Lower lobe of right lung (tissue), 2 donors: ENCODE measurements around the gene HELZ2. TPM values are rescaled to one million over a fixed set of nuclear protein-coding genes. Genes with fewer than 3 reads are reported as not detected.
A peak's percentile ranks its signal among the peaks of the same experiment; 100 is the strongest.
"Not testable (repeated sequence)": the region's sequence is repeated elsewhere in the genome, so short reads cannot be mapped to it uniquely, and the experiment has no call there.

Source experiments
- ATAC-seq, 2 donors: fragments of 200-7000 bp; cut with Tn5 transposase; one replicate each; pipeline ENCODE4 v1.9.1; 2020 to 2022; ENCODE audit warnings: mild to moderate bottlenecking in 2 of 2, moderate library complexity in 2 of 2
- DNase-seq: peaks from one replicate; pipeline ENCODE4 v3.0.0-alpha.2; 2020
- H3K27ac ChIP-seq: fragments of 200-600 bp; one replicate; pipeline ENCODE4 v1.8.0; 2022
- H3K27me3 ChIP-seq: fragments of 200-600 bp; one replicate; pipeline ENCODE4 v1.8.0; 2022; ENCODE audit warnings: low read depth
- H3K36me3 ChIP-seq: fragments of 200-600 bp; one replicate; pipeline ENCODE4 v1.8.0; 2022; ENCODE audit warnings: mild to moderate bottlenecking
- H3K4me1 ChIP-seq: fragments of 200-600 bp; one replicate; pipeline ENCODE4 v1.8.0; 2022
- H3K4me3 ChIP-seq: fragments of 200-600 bp; one replicate; pipeline ENCODE4 v1.8.0; 2022; ENCODE audit warnings: mild to moderate bottlenecking
- H3K9me3 ChIP-seq: fragments of 200-600 bp; one replicate; pipeline ENCODE4 v1.8.0; 2022
- CTCF ChIP-seq: fragments of 200-600 bp; IDR thresholded peaks from one replicate; pipeline ENCODE4 v1.8.0; 2022; ENCODE audit warnings: antibody characterized with exemption, mild to moderate bottlenecking
- intact Hi-C: fragments of 100-400 bp; cut with DNase I; formaldehyde crosslinking; loops from one replicate; pipeline ENCODE4 v1.11.0; 2022
- total RNA-seq: library from RNA; stranded (reverse); fragmentation: NEBNext Ultra II Directional; extraction: Animal tissue kit (Norgen Biotek cat#: 25700); gene quantifications from one replicate; pipeline ENCODE4 v1.2.1, GENCODE V29; 2021
- donor health status: DM: no; HTN: yes; CAD: no; lungs with severe emphysema.

Gene HELZ2
- total RNA-seq, 1 donor from 2014 or later, result 59.6 TPM

GRCh38 chr20:63572788-63573646, 1.0 kb downstream of the HELZ2 start:
- peaks cover 12% of the 10 kb centered on the region for H3K36me3 ChIP-seq
- no peaks in the 10 kb centered on the region for H3K9me3 ChIP-seq
- TF ChIP-seq CTCF, result no peak
- H3K27ac ChIP-seq, result peak overlapping the region; percentile 94
- H3K4me3 ChIP-seq, result peak overlapping the region; percentile 86
- DNase-seq (no peak), ATAC-seq (peak; percentile 4 to 11)
- H3K27me3 ChIP-seq, result no peaks in the 10 kb centered on the region
- peaks cover 30% of the 10 kb centered on the region for H3K4me1 ChIP-seq
- intact Hi-C loops, result no loop called here

GRCh38 chr20:63572071-63572787, 1.8 kb downstream of the HELZ2 start:
- intact Hi-C loops, result no loop called here
- Histone ChIP-seq H3K27ac (no peak overlapping the region), H3K36me3 (peaks cover 12% of the 10 kb centered on the region), H3K4me1 (peaks cover 30% of the 10 kb centered on the region), H3K9me3 (no peaks in the 10 kb centered on the region), H3K4me3 (no peak overlapping the region), H3K27me3 (no peaks in the 10 kb centered on the region)
- TF ChIP-seq CTCF, result no peak
- no peak for ATAC-seq
- DNase-seq, result no peak

- H3K9me3 ChIP-seq, intact Hi-C loops, ATAC-seq, DNase-seq, H3K4me3 ChIP-seq, H3K27ac ChIP-seq, H3K27me3 ChIP-seq: not testable (repeated sequence)
- Histone ChIP-seq H3K4me1 (peaks cover 30% of the 10 kb centered on the region), H3K36me3 (peaks cover 20% of the 10 kb centered on the region)
Measured at GRCh38 chr20:63571087-63571478, 3.0 kb downstream of the HELZ2 start.

GRCh38 chr20:63570281-63571086, 3.6 kb downstream of the HELZ2 start:
- H3K36me3 ChIP-seq, result peaks cover 26% of the 10 kb centered on the region
- H3K27ac ChIP-seq, result no peak overlapping the region
- H3K4me3 ChIP-seq, result no peak overlapping the region
- H3K27me3 ChIP-seq, result no peaks in the 10 kb centered on the region
- no peaks in the 10 kb centered on the region for H3K9me3 ChIP-seq
- TF ChIP-seq CTCF, result no peak
- no peak for ATAC-seq
- no peak for DNase-seq
- peaks cover 30% of the 10 kb centered on the region for H3K4me1 ChIP-seq
- intact Hi-C loops, result no loop called here

DNA sequence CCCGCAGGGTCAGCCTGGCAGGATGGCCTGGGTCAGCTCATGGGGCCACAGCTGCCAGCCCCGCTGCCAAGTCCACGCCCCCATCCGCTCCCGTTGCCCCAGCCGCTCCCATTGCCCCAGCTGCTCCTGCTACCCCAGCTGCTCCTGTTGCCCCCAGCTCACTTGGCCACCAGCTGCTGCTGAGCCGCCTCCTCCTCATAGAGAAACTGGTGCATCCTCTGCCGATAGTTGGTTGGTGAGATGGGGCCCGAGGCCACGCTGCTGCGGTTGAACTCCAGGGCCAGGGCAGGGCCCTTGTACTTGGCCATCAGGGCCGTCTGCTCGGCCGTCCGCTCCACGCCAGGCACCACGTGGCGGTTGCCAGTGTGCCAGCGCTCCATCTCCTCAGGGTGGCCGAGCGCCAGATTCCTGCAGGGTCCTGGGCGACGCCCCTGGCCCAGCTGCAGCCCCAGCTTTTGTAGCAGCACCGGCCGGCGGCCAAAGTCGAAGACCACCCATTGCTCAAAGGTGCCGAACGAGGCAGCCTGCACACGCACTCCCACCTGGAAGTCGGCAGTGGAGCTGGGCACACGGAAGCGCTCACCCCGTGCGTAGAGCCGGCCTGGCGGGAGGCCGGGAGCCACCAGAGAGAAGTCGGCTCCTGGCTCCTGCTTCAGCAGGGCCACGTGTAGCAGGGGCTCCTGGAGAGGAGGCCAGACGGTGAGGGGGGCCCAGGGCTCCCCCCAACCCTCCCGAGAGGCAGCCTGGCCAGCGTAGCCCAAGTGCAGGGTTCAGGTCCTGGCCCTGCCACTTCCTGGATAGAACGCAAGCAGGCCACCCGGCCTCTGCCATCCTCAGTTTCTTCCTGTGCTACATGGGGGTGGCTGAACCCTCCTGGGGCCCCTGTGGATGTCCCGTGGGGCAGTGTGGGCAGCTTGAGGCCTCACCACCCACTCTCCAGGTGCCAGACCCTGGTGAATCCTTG, 4.8 kb downstream of the HELZ2 start:
- intact Hi-C loops, result no loop called here
- Histone ChIP-seq H3K36me3 (peaks cover 39% of the 10 kb centered on the region), H3K27ac (no peak overlapping the region), H3K27me3 (no peaks in the 10 kb centered on the region), H3K9me3 (no peaks in the 10 kb centered on the region), H3K4me3 (no peak overlapping the region), H3K4me1 (peaks cover 25% of the 10 kb centered on the region)
- DNase-seq (no peak), ATAC-seq (no peak)
- TF ChIP-seq CTCF, result no peak
